Measurements from ENCODE around the gene POLR3G.

Gene POLR3G

GRCh38 chr5:90446961-90447360, 27.7 kb upstream of the POLR3G start:
- no peak overlapping the region for H3K4me3 ChIP-seq
- H3K27ac ChIP-seq = no peak overlapping the region

GRCh38 chr5:90461288-90461687, 13.4 kb upstream of the POLR3G start:
- H3K9me3 ChIP-seq = no peaks in the 10 kb centered on the region
- no peak for TF ChIP-seq CTCF (IDR thresholded peaks at IDR 0.05)
- H3K27me3 ChIP-seq = no peaks in the 10 kb centered on the region
- intact Hi-C loops (cut with DNase I; ENCODE audit: low total_unique reads) = no loop called here
- H3K4me1 ChIP-seq = no peaks in the 10 kb centered on the region
- H3K36me3 ChIP-seq = no peaks in the 10 kb centered on the region
- no peak overlapping the region for H3K4me3 ChIP-seq
- no peak for DNase-seq
- H3K27ac ChIP-seq = no peak overlapping the region

More at GRCh38 chr5:90446961-90447360, 27.7 kb upstream of the POLR3G start:
- Histone ChIP-seq H3K9me3 (no peaks in the 10 kb centered on the region), H3K36me3 (no peaks in the 10 kb centered on the region), H3K27me3 (no peaks in the 10 kb centered on the region), H3K4me1 (no peaks in the 10 kb centered on the region)
- DNase-seq = no peak
- no peak for TF ChIP-seq CTCF (IDR thresholded peaks at IDR 0.05)
- intact Hi-C loops (cut with DNase I; ENCODE audit: low total_unique reads) = no loop called here

- no peak for TF ChIP-seq CTCF (IDR thresholded peaks at IDR 0.05)
- peaks cover 0 to 6% (median 4%) of the 10 kb centered on the region in 3 donors for H3K36me3 ChIP-seq
- peak overlapping the region in 1 of 2 donors; percentile 68 for H3K27ac ChIP-seq
- peak overlapping the region; percentile 77 to 84 for H3K4me3 ChIP-seq
- peaks cover 0 to 17% (median 13%) of the 10 kb centered on the region in 4 donors for H3K4me1 ChIP-seq
- H3K27me3 ChIP-seq = no peaks in the 10 kb centered on the region
- no peaks in the 10 kb centered on the region for H3K9me3 ChIP-seq
- intact Hi-C loops (cut with DNase I; ENCODE audit: low total_unique reads) = no loop called here
- DNase-seq = no peak
These were observed 1.8 kb upstream of the POLR3G start for GRCh38 chr5:90472783-90473395.

- intact Hi-C loops (cut with DNase I; ENCODE audit: low total_unique reads) = no loop called here
- no peaks in the 10 kb centered on the region for H3K27me3 ChIP-seq
- no peaks in the 10 kb centered on the region for H3K9me3 ChIP-seq
- peak overlapping the region; percentile 68 to 73 for H3K27ac ChIP-seq
- no peak for TF ChIP-seq CTCF (IDR thresholded peaks at IDR 0.05)
- peaks cover 0 to 4% (median 4%) of the 10 kb centered on the region in 3 donors for H3K36me3 ChIP-seq
- peaks cover 0 to 17% (median 13%) of the 10 kb centered on the region in 4 donors for H3K4me1 ChIP-seq
- H3K4me3 ChIP-seq = peak overlapping the region; percentile 77 to 84
- DNase-seq = peak in 1 of 2 donors; percentile 71
These were observed 1.0 kb upstream of the POLR3G start for GRCh38 chr5:90473396-90474234.

- TF ChIP-seq CTCF (IDR thresholded peaks at IDR 0.05) = no peak
- H3K4me1 ChIP-seq = peaks cover 0 to 17% (median 13%) of the 10 kb centered on the region in 4 donors
- intact Hi-C loops (cut with DNase I; ENCODE audit: low total_unique reads) = loop anchor here (5.0 kb wide), 1 partner anchor 52 kb away; the partner anchor contains the start of gene LYSMD3
- DNase-seq = no peak
- no peaks in the 10 kb centered on the region for H3K27me3 ChIP-seq
- H3K4me3 ChIP-seq = peak overlapping the region; percentile 77 to 84
- H3K36me3 ChIP-seq = no peaks in the 10 kb centered on the region
- no peak overlapping the region for H3K27ac ChIP-seq
- no peaks in the 10 kb centered on the region for H3K9me3 ChIP-seq
These were observed 844 bp downstream of the POLR3G start for GRCh38 chr5:90475436-90475980.
